Ishikawa (cell line): ENCODE data around the gene PCBD2.

Source experiments
- EP300 ChIP-seq: IDR thresholded peaks from 2 replicates; pipeline ENCODE4 v1.6.1; 2012; ENCODE audit warnings: borderline replicate concordance
- RAD21 ChIP-seq: IDR thresholded peaks from 2 replicates; pipeline ENCODE4 v1.6.1; 2012; ENCODE audit warnings: low read depth
- YY1 ChIP-seq: IDR thresholded peaks from 2 replicates; pipeline ENCODE4 v1.6.1; 2012; ENCODE audit warnings: low read depth
- TF ChIP-seq, protein P1 (sequence below): IDR thresholded peaks from 2 replicates; pipeline ENCODE4 v1.6.1; 2012; ENCODE audit warnings: low read depth, mild to moderate bottlenecking

GRCh38 chr5:134902071-134902801 lies 2.7 kb upstream of the PCBD2 start:
- TF ChIP-seq RAD21 (no peak), EP300 (no peak), YY1 (no peak)
- TF ChIP-seq, protein P1, sequence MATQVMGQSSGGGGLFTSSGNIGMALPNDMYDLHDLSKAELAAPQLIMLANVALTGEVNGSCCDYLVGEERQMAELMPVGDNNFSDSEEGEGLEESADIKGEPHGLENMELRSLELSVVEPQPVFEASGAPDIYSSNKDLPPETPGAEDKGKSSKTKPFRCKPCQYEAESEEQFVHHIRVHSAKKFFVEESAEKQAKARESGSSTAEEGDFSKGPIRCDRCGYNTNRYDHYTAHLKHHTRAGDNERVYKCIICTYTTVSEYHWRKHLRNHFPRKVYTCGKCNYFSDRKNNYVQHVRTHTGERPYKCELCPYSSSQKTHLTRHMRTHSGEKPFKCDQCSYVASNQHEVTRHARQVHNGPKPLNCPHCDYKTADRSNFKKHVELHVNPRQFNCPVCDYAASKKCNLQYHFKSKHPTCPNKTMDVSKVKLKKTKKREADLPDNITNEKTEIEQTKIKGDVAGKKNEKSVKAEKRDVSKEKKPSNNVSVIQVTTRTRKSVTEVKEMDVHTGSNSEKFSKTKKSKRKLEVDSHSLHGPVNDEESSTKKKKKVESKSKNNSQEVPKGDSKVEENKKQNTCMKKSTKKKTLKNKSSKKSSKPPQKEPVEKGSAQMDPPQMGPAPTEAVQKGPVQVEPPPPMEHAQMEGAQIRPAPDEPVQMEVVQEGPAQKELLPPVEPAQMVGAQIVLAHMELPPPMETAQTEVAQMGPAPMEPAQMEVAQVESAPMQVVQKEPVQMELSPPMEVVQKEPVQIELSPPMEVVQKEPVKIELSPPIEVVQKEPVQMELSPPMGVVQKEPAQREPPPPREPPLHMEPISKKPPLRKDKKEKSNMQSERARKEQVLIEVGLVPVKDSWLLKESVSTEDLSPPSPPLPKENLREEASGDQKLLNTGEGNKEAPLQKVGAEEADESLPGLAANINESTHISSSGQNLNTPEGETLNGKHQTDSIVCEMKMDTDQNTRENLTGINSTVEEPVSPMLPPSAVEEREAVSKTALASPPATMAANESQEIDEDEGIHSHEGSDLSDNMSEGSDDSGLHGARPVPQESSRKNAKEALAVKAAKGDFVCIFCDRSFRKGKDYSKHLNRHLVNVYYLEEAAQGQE, result no peak
